OCI-LY3 (cell line): ENCODE measurements around the gene SEPTIN12.

Source experiments
- H2AFZ ChIP-seq: fragments of 200-600, 300-600 bp; shearing (Covaris generic); 2 replicates; pipeline ENCODE4 v1.6.0; 2014; ENCODE audit warnings: antibody characterized with exemption, low read depth, low read length
- H3K27ac ChIP-seq: fragments of 200-600, 300-600 bp; sonication (generic); 2 replicates; pipeline ENCODE4 v1.5.1; 2014; ENCODE audit warnings: mild to moderate bottlenecking, low read length, moderate library complexity, mixed read lengths
- H3K27me3 ChIP-seq: fragments of 200-600, 300-600 bp; sonication (generic); 2 replicates; pipeline ENCODE4 v1.6.1; 2014; ENCODE audit warnings: low read depth, low read length, mixed read lengths
- H3K36me3 ChIP-seq: fragments of 200-600, 300-600 bp; sonication (generic); replicated peaks from 2 replicates; pipeline ENCODE3; 2014; ENCODE audit warnings: low read depth, low read length, mixed read lengths
- H3K4me1 ChIP-seq: fragments of 300-600, 200-600 bp; sonication (generic); 2 replicates; pipeline ENCODE4 v1.6.1; 2014; ENCODE audit warnings: low read length, mixed read lengths
- H3K4me2 ChIP-seq: fragments of 200-600, 300-600 bp; sonication (generic); 2 replicates; pipeline ENCODE4 v1.6.1; 2014; ENCODE audit warnings: low read length, mixed read lengths
- H3K4me3 ChIP-seq: fragments of 300-600, 200-600 bp; sonication (generic); 2 replicates; pipeline ENCODE4 v1.5.1; 2014; ENCODE audit warnings: antibody characterized with exemption, mild to moderate bottlenecking, low read length, moderate library complexity
- H3K79me2 ChIP-seq: fragments of 300-600, 200-600 bp; shearing (Covaris generic); 2 replicates; pipeline ENCODE4 v1.6.1; 2014; ENCODE audit warnings: mild to moderate bottlenecking, low read length, mixed read lengths
- H3K9ac ChIP-seq: fragments of 300-600, 200-600 bp; shearing (Covaris generic); 2 replicates; pipeline ENCODE4 v1.6.0; 2014; ENCODE audit warnings: mild to moderate bottlenecking, low read length, moderate library complexity
- H3K9me3 ChIP-seq: fragments of 200-600, 300-600 bp; shearing (Covaris generic); 2 replicates; pipeline ENCODE4 v1.6.1; 2014; ENCODE audit warnings: low read length, mixed read lengths; ENCODE audit not compliant: insufficient read depth
- H4K20me1 ChIP-seq: fragments of 200-600, 300-600 bp; sonication (generic); 2 replicates; pipeline ENCODE4 v1.6.1; 2016; ENCODE audit warnings: low read length, mixed read lengths; ENCODE audit not compliant: insufficient read depth
- CTCF ChIP-seq: fragments of 200-600, 300-600 bp; sonication (generic); IDR thresholded peaks from 2 replicates; pipeline ENCODE4 v1.5.1; 2014; ENCODE audit warnings: antibody characterized with exemption, low read length, low read depth
- EZH2phosphoT487 ChIP-seq: fragments of 200-600 bp; shearing (Covaris generic); IDR thresholded peaks from 2 replicates; pipeline ENCODE4 v1.6.1; 2018; ENCODE audit warnings: antibody characterized with exemption, mixed run types, low read depth

Gene SEPTIN12

GRCh38 chr16:4814542-4815173 lies 26.5 kb upstream of the SEPTIN12 start:
- no peak for TF ChIP-seq EZH2phosphoT487
- no peak for TF ChIP-seq CTCF
- Histone ChIP-seq H3K4me3 (no peak overlapping the region), H3K27ac (no peak overlapping the region), H3K9ac (no peak overlapping the region), H3K4me2 (no peak overlapping the region), H2AFZ (no peak overlapping the region), H3K9me3 (no peaks in the 10 kb centered on the region), H3K36me3 (peaks cover 49% of the 10 kb centered on the region), H4K20me1 (no peaks in the 10 kb centered on the region), H3K4me1 (no peaks in the 10 kb centered on the region), H3K27me3 (no peaks in the 10 kb centered on the region), H3K79me2 (no peaks in the 10 kb centered on the region)

GRCh38 chr16:4814046-4814445 lies 25.9 kb upstream of the SEPTIN12 start:
- Histone ChIP-seq H3K9me3 (no peaks in the 10 kb centered on the region), H3K4me1 (no peaks in the 10 kb centered on the region), H2AFZ (no peak overlapping the region), H3K79me2 (no peaks in the 10 kb centered on the region), H3K27me3 (no peaks in the 10 kb centered on the region), H3K4me3 (no peak overlapping the region), H3K27ac (no peak overlapping the region), H3K36me3 (peaks cover 47% of the 10 kb centered on the region), H3K9ac (no peak overlapping the region), H3K4me2 (no peak overlapping the region), H4K20me1 (no peaks in the 10 kb centered on the region)
- TF ChIP-seq EZH2phosphoT487 (no peak), CTCF (no peak)

GRCh38 chr16:4813251-4814003 lies 25.3 kb upstream of the SEPTIN12 start:
- TF ChIP-seq EZH2phosphoT487, result no peak
- TF ChIP-seq CTCF, result no peak
- H4K20me1 ChIP-seq, result no peaks in the 10 kb centered on the region
- H3K79me2 ChIP-seq, result no peaks in the 10 kb centered on the region
- no peak overlapping the region for H3K4me3 ChIP-seq
- H3K27ac ChIP-seq, result no peak overlapping the region
- H3K4me1 ChIP-seq, result no peaks in the 10 kb centered on the region
- no peaks in the 10 kb centered on the region for H3K9me3 ChIP-seq
- H3K27me3 ChIP-seq, result no peaks in the 10 kb centered on the region
- H3K36me3 ChIP-seq, result peaks cover 47% of the 10 kb centered on the region
- no peak overlapping the region for H2AFZ ChIP-seq
- no peak overlapping the region for H3K9ac ChIP-seq
- H3K4me2 ChIP-seq, result no peak overlapping the region

GRCh38 chr16:4811773-4812172 lies 23.6 kb upstream of the SEPTIN12 start:
- no peak overlapping the region for H3K4me2 ChIP-seq
- no peaks in the 10 kb centered on the region for H3K27me3 ChIP-seq
- no peak overlapping the region for H2AFZ ChIP-seq
- no peak overlapping the region for H3K9ac ChIP-seq
- no peaks in the 10 kb centered on the region for H4K20me1 ChIP-seq
- peaks cover 45% of the 10 kb centered on the region for H3K36me3 ChIP-seq
- H3K27ac ChIP-seq, result no peak overlapping the region
- no peaks in the 10 kb centered on the region for H3K4me1 ChIP-seq
- no peak overlapping the region for H3K4me3 ChIP-seq
- no peak for TF ChIP-seq CTCF
- no peaks in the 10 kb centered on the region for H3K79me2 ChIP-seq
- H3K9me3 ChIP-seq, result no peaks in the 10 kb centered on the region
